Measurements from ENCODE around the gene PRICKLE1. TPM values are rescaled to one million over a fixed set of nuclear protein-coding genes. Genes with fewer than 3 reads are reported as not detected.

Gene PRICKLE1
- total and polyA plus RNA-seq, 2 donors (not counting 1 experiment from before 2014, with no cell fraction given): 6.3 to 21.6 TPM

GRCh38 chr12:42539696-42540095 lies 49.9 kb downstream of the PRICKLE1 start:
- intact Hi-C loops (cut with micrococcal nuclease): no loop called here
- DNase-seq (no peak), ATAC-seq (ENCODE audit: low read depth) (no peak)
- CTCF ChIA-PET: interaction anchor here (0.6 to 1.2 kb wide), 3 partner anchors 19 to 29 kb away, joined by 3 to 4 read pairs (median 3); no protein-coding TSS in a partner anchor
- Mint-ChIP-seq H3K9me3 (ENCODE audit: insufficient read depth) (no peaks in the 10 kb centered on the region), H3K27me3 (peaks cover 14% of the 10 kb centered on the region), H3K4me3 (no peak overlapping the region), H3K27ac (no peak overlapping the region), H3K4me1 (no peaks in the 10 kb centered on the region)
- Histone ChIP-seq H3K9me3 (ENCODE audit: control extremely low read depth in 1 of 3, control insufficient read depth in 2 of 3, insufficient read depth in 1 of 3, low read length in 2 of 3) (peaks cover 0 to 2% (median 0%) of the 10 kb centered on the region in 3 donors), H3K4me1 (ENCODE audit: control insufficient read depth in 2 of 2, insufficient read depth in 2 of 2, low read length in 2 of 2) (no peaks in the 10 kb centered on the region), H3K79me2 (ENCODE audit: control insufficient read depth, insufficient read depth, low read length) (no peaks in the 10 kb centered on the region), H3K27ac (ENCODE audit: low read length in 2 of 2) (no peak overlapping the region), H4K20me1 (ENCODE audit: control insufficient read depth, insufficient read depth, low read length, poor library complexity, severe bottlenecking) (no peaks in the 10 kb centered on the region), H2AFZ (ENCODE audit: insufficient read depth, low read depth, low read length, poor library complexity, severe bottlenecking) (no peak overlapping the region), H3K4me3 (ENCODE audit: control extremely low read depth in 1 of 5, extremely low read depth in 1 of 5, insufficient read depth in 1 of 5, low read depth in 2 of 5, low read length in 4 of 5) (no peak overlapping the region), H3K36me3 (replicated peaks in 1 of 2; ENCODE audit: control extremely low read depth in 1 of 2, control insufficient read depth in 1 of 2, extremely low read depth in 1 of 2, insufficient read depth in 2 of 2, low read length in 1 of 2) (no peaks in the 10 kb centered on the region), H3K4me2 (replicated peaks; ENCODE audit: low read depth, low read length, poor library complexity, severe bottlenecking) (no peak overlapping the region), H3K27me3 (replicated peaks in 1 of 4; ENCODE audit: control extremely low read depth in 1 of 4, control insufficient read depth in 3 of 4, insufficient read depth in 4 of 4, low read length in 3 of 4) (no peaks in the 10 kb centered on the region), H3K9ac (ENCODE audit: low read length) (no peak overlapping the region)
- WGBS (ENCODE audit: insufficient coverage): no CpG with 5 or more reads among the region's 1 CpG
- TF ChIP-seq EZH2 (IDR thresholded peaks at IDR 0.05; ENCODE audit: borderline replicate concordance, insufficient read depth, low read depth, low read length, poor library complexity, severe bottlenecking): no peak
- TF ChIP-seq, protein P1, sequence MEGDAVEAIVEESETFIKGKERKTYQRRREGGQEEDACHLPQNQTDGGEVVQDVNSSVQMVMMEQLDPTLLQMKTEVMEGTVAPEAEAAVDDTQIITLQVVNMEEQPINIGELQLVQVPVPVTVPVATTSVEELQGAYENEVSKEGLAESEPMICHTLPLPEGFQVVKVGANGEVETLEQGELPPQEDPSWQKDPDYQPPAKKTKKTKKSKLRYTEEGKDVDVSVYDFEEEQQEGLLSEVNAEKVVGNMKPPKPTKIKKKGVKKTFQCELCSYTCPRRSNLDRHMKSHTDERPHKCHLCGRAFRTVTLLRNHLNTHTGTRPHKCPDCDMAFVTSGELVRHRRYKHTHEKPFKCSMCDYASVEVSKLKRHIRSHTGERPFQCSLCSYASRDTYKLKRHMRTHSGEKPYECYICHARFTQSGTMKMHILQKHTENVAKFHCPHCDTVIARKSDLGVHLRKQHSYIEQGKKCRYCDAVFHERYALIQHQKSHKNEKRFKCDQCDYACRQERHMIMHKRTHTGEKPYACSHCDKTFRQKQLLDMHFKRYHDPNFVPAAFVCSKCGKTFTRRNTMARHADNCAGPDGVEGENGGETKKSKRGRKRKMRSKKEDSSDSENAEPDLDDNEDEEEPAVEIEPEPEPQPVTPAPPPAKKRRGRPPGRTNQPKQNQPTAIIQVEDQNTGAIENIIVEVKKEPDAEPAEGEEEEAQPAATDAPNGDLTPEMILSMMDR (IDR thresholded peaks at IDR 0.05): no peak
- POLR2A ChIA-PET: no interaction called here

DNA sequence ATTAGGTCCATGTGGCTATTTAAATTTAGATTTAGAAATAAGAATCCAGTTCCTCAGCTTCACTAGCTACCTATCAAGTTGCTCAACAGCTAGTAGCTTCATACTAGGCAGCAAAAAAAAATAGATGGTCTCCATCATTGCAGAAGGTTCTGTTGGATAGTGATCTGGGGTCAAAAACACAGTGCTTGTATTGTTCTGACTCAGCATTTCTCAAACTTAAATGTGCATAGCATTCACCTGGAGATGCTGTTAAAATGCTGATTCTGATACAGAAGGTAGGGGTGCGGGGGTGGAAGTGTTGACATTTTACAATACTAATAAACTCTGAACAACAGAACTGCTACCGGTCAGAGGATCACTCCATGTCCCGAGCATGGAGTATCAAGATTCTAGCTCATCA lies 51.3 kb downstream of the PRICKLE1 start:
- Histone ChIP-seq H3K27ac (ENCODE audit: low read length in 2 of 2) (no peak overlapping the region), H3K9ac (ENCODE audit: low read length) (no peak overlapping the region), H3K4me2 (replicated peaks; ENCODE audit: low read depth, low read length, poor library complexity, severe bottlenecking) (no peak overlapping the region), H2AFZ (ENCODE audit: insufficient read depth, low read depth, low read length, poor library complexity, severe bottlenecking) (no peak overlapping the region), H3K36me3 (replicated peaks in 1 of 2; ENCODE audit: control extremely low read depth in 1 of 2, control insufficient read depth in 1 of 2, extremely low read depth in 1 of 2, insufficient read depth in 2 of 2, low read length in 1 of 2) (no peaks in the 10 kb centered on the region), H3K27me3 (replicated peaks in 1 of 4; ENCODE audit: control extremely low read depth in 1 of 4, control insufficient read depth in 3 of 4, insufficient read depth in 4 of 4, low read length in 3 of 4) (no peaks in the 10 kb centered on the region), H3K79me2 (ENCODE audit: control insufficient read depth, insufficient read depth, low read length) (no peaks in the 10 kb centered on the region), H3K9me3 (ENCODE audit: control extremely low read depth in 1 of 3, control insufficient read depth in 2 of 3, insufficient read depth in 1 of 3, low read length in 2 of 3) (no peaks in the 10 kb centered on the region), H3K4me1 (ENCODE audit: control insufficient read depth in 2 of 2, insufficient read depth in 2 of 2, low read length in 2 of 2) (no peaks in the 10 kb centered on the region), H3K4me3 (ENCODE audit: control extremely low read depth in 1 of 5, extremely low read depth in 1 of 5, insufficient read depth in 1 of 5, low read depth in 2 of 5, low read length in 4 of 5) (no peak overlapping the region), H4K20me1 (ENCODE audit: control insufficient read depth, insufficient read depth, low read length, poor library complexity, severe bottlenecking) (no peaks in the 10 kb centered on the region)
- no CpG with 5 or more reads among the region's 3 CpGs for WGBS (ENCODE audit: insufficient coverage)
- ChIA-PET CTCF (no interaction called here), POLR2A (no interaction called here)
- Mint-ChIP-seq H3K27ac (no peak overlapping the region), H3K27me3 (peaks cover 17% of the 10 kb centered on the region), H3K9me3 (ENCODE audit: insufficient read depth) (no peaks in the 10 kb centered on the region), H3K4me3 (no peak overlapping the region), H3K4me1 (no peaks in the 10 kb centered on the region)
- no peak for ATAC-seq (ENCODE audit: low read depth)
- DNase-seq: no peak
- TF ChIP-seq, protein P1 (IDR thresholded peaks at IDR 0.05): no peak
- TF ChIP-seq EZH2 (IDR thresholded peaks at IDR 0.05; ENCODE audit: borderline replicate concordance, insufficient read depth, low read depth, low read length, poor library complexity, severe bottlenecking): no peak
- intact Hi-C loops (cut with micrococcal nuclease): no loop called here
